Renal cortex interstitium (tissue), 11 donors: ENCODE measurements around the gene IBA57. TPM values are rescaled to one million over a fixed set of nuclear protein-coding genes. Genes with fewer than 3 reads are reported as not detected.
"Not testable (repeated sequence)": the region's sequence is repeated elsewhere in the genome, so short reads cannot be mapped to it uniquely, and the experiment has no call there.

Experiments used
- DNase-seq, 11 donors: peaks; one replicate each; pipeline ENCODE4 v3.0.0-alpha.2; 2013; ENCODE audit warnings: low read depth in 9 of 11, low spot score in 4 of 11; ENCODE audit errors: extremely low read depth in 1 of 11
- polyA plus RNA-seq, 3 donors: library from polyadenylated mRNA; unstranded; fragments of 120-200 nt; gene quantifications; one replicate each; pipeline ENCODE4 v1.2.1, GENCODE V29; 2013; ENCODE audit not compliant: insufficient read length in 3 of 3

Gene IBA57
- polyA plus RNA-seq, 3 donors: 4.3 to 7.7 (median 5.5) TPM

DNA sequence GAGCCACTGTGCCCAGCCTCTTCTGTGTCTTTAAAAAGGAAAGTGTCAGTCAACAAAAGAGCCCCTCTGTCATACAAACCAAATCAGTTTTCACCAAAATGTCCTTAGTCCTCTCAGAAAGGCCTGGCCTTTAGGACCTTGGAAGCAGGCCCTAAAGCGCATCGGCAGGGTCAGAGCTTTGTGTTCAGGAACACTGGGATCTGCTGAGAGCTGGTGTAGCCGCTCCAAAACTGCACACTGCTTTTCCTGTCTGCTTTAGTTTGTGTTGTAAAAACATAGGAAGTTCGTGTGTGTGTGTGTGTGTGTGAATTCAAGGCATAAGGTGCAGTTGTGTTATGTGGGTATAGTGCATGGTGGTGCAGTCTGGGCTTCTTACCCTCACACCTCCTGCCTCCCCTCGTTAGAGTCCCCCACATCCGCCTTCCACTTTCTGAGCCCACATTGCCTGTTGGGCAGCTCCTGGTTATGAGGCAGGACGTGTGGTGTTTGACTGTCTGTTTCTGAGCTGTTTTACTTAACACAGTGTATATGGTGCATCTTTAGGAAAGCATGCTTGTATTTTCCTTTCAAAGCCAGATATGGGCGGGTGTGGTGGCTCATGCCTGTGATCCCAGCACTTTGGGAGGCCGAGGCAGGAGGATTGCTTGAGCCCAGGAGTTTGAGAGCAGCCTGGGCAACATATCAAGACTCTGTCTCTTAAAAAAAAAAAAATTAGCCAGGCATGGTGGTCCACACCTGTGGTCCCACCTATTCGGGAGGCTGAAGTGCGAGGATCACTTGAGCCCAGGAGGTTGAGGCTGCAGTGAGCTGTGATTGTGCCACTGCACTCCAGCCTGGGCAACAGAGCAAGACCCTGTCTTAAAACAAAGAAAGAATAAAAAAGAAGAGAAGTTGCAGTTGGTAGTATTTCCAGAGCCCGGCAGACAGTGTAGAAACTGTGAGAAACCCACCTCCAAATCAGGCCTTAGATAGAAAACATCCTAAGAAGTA, 12.4 kb downstream of the IBA57 start:
- no peak for DNase-seq

DNA sequence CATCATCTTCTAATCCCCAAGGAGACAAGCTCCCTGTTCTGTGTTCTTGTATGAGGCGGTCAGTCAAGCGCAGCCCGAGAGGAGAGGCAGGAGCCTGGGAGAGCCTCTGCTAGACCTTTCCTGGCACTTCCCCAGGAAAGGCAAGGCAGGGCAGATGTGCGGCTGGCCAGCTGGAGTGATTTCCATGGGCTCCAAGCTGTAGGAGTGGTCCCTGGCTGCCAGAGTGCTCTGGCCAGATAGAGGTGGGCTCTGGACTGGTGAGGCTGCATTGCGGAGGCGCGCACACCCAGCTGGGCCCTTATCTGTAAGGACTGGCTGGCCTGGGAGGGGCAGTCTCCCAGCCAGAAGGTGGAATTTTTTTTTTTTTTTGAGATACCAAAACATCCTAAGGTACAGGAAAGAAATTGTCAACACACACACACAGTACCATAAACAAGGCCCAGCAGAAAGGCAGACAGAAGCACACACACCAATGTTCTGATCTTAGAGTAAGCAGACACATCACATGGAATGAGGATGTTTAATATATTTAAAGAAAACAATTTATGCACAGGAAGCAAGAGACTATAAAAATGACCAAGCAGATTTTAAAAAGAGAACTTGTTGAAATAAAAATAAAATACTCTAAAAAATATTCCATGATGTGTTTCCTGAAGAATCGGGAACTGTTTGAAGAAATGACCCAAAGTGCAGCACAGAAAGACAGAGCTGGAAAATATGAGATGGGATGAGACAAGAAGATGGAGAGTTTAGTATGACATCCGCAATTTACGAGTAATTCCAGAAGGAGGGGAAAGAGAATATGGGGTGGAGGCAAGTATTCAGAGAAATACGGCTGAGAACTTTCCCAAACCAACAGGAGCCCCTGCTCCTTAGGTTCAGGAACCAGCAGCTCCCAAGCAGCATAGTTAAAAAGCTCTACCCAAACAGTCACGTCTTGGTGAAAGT, 13.4 kb downstream of the IBA57 start:
- no peak for DNase-seq

- no peak for DNase-seq
These were observed 14.8 kb downstream of the IBA57 start for GRCh38 chr1:228180271-228180958.

DNA sequence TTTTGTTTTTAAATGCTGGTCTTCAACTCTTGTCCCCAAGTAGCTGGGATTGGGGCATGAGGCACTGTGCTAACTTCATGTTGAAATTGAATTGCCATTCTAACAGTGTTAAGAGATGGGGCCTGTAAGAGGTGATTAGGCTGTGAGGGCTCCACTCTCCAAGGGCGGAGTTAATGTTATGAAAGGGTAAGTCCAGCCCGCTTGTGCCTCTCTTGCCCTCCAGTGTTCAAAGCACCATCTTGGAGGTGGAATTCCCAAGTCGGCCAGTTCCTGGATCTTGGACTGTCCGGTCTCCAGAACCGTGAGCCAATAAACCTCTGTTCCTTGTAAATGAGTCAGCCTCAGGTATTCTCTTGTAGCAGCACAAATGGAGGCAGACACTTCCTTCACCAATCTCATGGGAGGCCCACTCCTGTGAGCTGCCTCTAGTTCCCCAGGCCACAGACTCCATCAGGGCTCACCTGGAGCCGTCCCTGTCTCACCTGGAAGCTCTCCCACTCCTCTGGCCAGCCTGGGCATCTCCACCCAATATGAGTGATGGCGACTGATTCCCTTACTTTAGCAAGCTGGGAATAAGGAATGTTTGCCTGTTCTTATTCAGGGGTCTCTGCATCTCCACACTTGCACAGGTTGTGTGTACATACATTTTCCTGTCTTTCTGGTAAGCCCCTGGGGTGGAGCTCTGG, 15.5 kb downstream of the IBA57 start:
- no peak for DNase-seq

DNA sequence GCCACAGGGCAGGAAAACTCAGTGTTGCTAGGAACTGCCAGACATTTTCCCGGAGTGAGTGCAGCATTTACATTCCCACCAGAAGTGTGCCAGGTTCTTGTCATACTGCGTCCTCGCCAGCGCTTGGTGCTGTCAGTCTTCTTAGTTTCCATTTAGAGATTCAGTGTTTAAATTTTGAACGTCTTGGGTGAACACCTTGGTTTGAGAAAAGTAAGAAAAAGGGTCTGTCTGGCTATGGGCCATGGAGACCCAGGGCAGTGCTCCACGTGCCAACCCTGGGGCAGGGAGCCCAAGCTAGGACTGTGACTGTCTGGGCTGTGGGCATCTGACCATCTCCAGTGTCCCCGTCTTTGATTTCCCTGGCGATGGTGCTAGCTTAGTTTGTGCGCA, 16.0 kb downstream of the IBA57 start:
- no peak for DNase-seq

GRCh38 chr1:228182296-228183030, 16.9 kb downstream of the IBA57 start:
- no peak for DNase-seq

- no peak for DNase-seq
These were observed 18.5 kb downstream of the IBA57 start for GRCh38 chr1:228184152-228184551.

- DNase-seq: no peak
These were observed 20.0 kb downstream of the IBA57 start for GRCh38 chr1:228185641-228185965.

- DNase-seq: not testable (repeated sequence)
These were observed 22.6 kb downstream of the IBA57 start for GRCh38 chr1:228188249-228188648.

DNA sequence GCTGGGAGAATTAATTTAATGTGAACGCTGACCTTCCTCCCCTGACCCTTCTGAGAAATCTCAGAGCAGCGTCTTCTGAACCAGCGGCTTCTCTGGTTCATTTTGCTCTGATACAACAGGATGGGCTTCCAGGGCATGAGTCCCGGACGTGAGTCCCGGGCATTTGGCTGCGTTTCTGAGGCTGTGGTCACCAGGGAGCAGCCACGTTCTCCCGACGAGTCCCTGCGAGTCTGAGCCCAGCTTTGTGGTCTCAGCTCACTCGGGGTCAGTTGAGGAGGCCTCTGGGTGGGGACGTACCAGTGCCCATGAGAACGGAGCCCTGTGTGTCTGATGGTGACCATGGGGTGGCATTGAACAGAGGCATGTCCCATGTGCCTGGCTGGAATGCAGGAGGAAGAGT, 24.6 kb downstream of the IBA57 start:
- DNase-seq: no peak

GRCh38 chr1:228190778-228191177, 25.2 kb downstream of the IBA57 start:
- no peak for DNase-seq

- no peak for DNase-seq
These were observed 28.8 kb downstream of the IBA57 start for GRCh38 chr1:228194436-228194835.

DNA sequence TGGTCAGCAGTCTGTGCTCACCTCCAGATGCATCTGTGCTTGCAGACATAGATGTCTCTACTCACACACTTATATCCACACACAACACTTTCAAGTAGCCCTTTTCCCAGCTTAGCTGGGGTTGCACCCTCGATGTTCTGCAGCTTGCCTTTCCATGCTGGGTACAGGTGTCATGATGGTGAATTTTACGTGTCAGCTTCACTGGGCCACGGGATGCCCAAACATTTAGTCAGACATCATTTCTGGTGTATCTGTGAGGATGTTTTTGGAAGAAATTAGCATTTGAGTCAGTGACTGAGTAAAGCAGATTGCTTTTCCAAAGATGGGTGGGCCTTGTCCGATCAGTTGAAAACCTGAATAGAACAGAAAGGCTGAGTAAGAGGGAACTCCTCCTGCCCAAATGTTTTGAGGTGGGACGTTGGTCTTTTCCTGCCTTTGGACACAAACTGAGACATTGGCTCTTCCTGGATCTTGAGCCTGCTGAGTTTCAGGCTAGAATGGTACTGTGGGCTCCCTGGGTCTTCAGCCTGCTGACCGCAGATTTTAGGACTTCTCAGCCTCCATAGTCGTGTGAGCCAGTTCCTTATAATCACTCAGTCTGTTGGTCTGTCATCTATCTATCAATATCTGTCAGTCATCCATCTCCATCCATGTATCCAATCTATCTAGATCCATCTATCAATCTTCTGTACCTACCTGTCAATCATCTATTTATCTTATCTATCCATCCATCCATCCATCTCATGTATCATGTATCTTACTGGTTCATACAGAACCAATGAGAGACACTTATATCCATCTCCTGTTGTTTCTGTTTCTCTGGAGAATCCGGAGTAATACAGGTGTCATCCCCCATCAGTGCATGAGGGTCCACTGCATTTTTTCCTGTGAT, 29.6 kb downstream of the IBA57 start:
- no peak for DNase-seq

DNA sequence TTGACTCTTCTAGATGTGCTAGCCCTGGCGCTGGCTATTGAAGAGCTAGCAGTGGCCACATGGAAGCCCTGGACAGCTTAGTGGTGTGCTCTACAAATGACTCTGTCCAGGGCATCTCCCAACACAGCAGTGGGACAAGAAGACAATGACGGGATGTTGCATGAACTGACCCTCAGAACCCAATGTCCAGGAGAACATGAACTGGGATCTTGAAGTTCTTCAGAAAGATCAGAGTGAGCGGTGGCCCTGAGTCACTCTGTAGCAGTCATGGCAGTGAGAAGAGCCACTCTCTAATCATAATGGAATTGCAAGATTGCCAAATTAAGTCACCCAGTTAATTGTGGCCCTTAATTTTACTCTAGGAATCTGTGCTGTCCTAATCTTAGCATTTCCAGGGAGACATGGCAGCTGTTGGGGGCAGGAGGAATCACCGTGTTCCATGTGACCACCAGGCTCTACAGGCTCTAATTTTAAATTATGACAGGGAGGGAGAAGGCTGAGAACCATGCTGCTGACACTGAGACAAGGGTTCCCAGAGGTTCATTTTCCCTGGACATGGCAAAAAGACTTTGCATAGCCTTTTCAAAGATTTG, 32.0 kb downstream of the IBA57 start:
- no peak for DNase-seq

GRCh38 chr1:228198977-228199590, 33.5 kb downstream of the IBA57 start:
- DNase-seq: no peak

GRCh38 chr1:228204958-228205357, 39.4 kb downstream of the IBA57 start:
- no peak for DNase-seq
